Epithelial cell of esophagus (primary cell): Measurements from ENCODE around the gene NBPF11.
"Not testable (repeated sequence)": the region's sequence is repeated elsewhere in the genome, so short reads cannot be mapped to it uniquely, and the experiment has no call there.

Source experiments
- DNase-seq: peaks from one replicate; pipeline ENCODE4 v3.0.0; 2010; ENCODE audit warnings: low read depth
- H3K4me3 ChIP-seq: 2 replicates; pipeline ENCODE4 v1.5.1; 2011; ENCODE audit warnings: mild to moderate bottlenecking, low read length, control low read depth
- TF ChIP-seq, protein P1 (sequence below): IDR thresholded peaks from 2 replicates; pipeline ENCODE4 v1.5.1; 2011; ENCODE audit warnings: low read depth, mild to moderate bottlenecking, low read length, control low read depth, inconsistent platforms; ENCODE audit not compliant: insufficient read depth; ENCODE audit errors: missing control alignments

The NBPF11 gene, protein sequence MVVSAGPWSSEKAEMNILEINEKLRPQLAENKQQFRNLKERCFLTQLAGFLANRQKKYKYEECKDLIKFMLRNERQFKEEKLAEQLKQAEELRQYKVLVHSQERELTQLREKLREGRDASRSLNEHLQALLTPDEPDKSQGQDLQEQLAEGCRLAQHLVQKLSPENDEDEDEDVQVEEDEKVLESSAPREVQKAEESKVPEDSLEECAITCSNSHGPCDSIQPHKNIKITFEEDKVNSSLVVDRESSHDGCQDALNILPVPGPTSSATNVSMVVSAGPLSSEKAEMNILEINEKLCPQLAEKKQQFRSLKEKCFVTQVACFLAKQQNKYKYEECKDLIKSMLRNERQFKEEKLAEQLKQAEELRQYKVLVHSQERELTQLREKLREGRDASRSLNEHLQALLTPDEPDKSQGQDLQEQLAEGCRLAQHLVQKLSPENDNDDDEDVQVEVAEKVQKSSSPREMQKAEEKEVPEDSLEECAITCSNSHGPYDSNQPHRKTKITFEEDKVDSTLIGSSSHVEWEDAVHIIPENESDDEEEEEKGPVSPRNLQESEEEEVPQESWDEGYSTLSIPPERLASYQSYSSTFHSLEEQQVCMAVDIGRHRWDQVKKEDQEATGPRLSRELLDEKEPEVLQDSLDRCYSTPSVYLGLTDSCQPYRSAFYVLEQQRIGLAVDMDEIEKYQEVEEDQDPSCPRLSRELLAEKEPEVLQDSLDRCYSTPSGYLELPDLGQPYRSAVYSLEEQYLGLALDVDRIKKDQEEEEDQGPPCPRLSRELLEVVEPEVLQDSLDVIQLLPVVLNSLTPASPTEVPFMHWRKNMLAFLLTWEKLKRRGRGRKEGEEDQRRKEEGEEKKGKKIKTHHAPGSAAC

DNA sequence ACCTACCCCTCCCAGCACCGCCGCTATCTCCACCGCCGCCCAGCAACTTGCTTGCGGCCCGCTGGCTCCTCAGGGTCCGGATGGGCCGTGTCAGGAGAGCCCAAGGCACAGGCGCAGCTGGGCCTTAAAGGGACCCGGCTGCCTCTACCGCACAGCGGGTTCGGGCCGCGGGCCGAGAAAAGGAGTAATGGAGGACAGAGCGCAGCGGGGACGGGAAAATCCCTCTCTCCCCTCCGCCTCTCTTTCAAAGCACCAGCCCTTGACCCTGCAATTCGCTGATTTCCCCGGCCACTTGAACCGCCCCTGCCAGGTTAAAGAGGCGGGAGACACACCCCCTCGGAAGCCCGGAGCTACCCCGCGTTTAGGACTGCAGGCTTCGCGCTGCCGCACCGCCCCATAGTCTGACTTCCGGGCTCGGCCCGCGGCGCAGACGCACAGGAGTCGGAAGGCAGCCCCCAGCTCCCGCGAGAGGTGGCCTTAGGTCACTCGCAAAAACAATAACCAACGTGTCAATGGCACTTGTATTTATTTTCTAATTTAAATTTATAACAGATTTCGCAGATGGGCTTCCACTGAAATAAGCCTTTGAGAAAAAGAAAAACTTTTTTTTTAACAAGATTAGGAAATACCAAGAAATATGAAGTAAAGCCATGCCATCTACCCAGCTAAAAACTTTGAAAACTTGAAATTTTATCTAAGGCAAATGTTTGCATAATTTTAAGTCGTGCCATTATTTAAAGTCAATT lies at the start of gene NBPF11:
NBPF11 (minus strand) TSS at position 371 of the 746 bp plus-strand sequence. CDS start 25,278 bp downstream, outside the sequence.
- DNase-seq: peak; percentile 80
- peak within 1 kb of the TSS; percentile 55 for H3K4me3 ChIP-seq

- not testable (repeated sequence) for DNase-seq
These were observed 45.3 kb upstream of the NBPF11 start for GRCh38 chr1:148197396-148197795.

GRCh38 chr1:148196949-148197348 lies 44.9 kb upstream of the NBPF11 start:
- not testable (repeated sequence) for DNase-seq

More at GRCh38 chr1:148197396-148197795, 45.3 kb upstream of the NBPF11 start:
- H3K4me3 ChIP-seq: not testable (repeated sequence)

DNA sequence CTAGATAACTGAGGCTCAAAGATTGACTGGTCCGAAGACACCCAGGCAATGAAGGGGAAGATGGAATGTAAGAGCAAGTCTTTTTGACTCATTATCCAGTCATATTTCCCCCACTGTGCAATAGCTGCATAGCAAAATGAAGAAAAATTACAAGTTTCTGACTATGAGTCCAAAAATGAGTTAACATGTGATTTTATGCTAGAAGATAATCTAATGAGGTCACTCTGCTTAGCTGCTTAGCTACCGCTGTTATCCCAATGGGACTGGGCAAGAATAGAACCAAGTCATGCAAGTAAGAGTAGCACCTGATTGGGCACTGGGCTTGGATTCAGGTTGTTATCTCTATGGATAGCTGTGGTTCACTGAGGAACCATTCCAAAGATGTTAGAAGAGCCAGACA lies 43.0 kb upstream of the NBPF11 start:
- not testable (repeated sequence) for H3K4me3 ChIP-seq, DNase-seq

More at GRCh38 chr1:148196949-148197348, 44.9 kb upstream of the NBPF11 start:
- H3K4me3 ChIP-seq: not testable (repeated sequence)

DNA sequence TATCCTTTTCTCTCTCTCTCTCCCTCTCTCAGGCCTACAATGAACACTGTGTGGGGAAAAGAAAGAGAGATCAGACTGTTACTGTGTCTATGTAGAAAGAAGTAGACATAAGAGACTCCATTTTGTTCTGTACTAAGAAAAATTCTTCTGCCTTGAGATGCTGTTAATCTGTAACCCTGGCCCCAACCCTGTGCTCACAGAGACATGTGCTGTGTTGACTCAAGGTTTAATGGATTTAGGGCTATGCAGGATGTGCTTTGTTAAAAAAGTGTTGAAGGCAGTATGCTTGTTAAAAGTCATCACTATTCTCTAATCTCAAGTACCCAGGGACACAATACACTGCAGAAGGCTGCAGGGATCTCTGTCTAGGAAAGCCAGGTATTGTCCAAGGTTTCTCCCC lies 36.7 kb upstream of the NBPF11 start:
- H3K4me3 ChIP-seq, DNase-seq: not testable (repeated sequence)

DNA sequence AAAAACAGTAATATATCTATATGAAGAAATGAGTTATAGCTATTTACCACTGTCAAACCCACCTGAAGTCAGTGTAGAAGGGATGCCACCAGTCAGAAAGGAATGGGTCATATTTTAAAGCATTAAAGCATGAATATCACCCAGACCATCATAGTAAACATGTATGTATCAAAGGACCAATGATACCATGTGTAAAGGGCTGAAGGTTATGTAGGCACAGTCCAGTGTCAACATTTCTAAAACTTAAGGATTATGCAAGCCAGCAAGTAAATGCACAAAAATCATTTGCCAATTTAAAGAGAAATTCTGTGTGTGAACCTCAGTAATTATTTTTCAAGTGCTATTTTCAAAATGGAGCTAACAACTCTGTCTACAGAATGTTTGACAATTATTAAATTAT lies 26.6 kb upstream of the NBPF11 start:
- DNase-seq, H3K4me3 ChIP-seq: not testable (repeated sequence)

- DNase-seq, H3K4me3 ChIP-seq: not testable (repeated sequence)
These were observed 23.3 kb upstream of the NBPF11 start for GRCh38 chr1:148175414-148175813.

DNA sequence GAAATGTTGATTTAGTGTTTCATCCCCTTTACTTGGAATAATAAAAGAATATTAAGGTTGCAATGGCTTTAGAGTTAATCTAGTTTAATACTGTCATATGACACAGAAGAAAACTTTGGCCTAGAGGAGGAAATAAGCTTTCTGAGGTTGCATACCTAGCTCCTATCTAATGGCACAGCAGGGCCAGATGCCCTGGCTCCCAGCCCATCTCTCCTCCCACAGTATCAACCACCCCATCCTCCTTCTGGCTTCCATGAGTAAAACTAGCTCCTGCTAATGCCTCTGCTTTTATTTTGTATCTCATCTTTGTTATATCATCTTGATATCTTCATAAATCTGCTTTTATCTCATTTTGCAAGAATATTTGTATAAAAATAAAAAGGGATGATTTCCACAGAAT lies 19.9 kb upstream of the NBPF11 start:
- H3K4me3 ChIP-seq, DNase-seq: not testable (repeated sequence)

GRCh38 chr1:148166558-148167492 lies 14.7 kb upstream of the NBPF11 start:
- peak; percentile 89 for DNase-seq
- H3K4me3 ChIP-seq: no peak overlapping the region
- TF ChIP-seq, protein P1, sequence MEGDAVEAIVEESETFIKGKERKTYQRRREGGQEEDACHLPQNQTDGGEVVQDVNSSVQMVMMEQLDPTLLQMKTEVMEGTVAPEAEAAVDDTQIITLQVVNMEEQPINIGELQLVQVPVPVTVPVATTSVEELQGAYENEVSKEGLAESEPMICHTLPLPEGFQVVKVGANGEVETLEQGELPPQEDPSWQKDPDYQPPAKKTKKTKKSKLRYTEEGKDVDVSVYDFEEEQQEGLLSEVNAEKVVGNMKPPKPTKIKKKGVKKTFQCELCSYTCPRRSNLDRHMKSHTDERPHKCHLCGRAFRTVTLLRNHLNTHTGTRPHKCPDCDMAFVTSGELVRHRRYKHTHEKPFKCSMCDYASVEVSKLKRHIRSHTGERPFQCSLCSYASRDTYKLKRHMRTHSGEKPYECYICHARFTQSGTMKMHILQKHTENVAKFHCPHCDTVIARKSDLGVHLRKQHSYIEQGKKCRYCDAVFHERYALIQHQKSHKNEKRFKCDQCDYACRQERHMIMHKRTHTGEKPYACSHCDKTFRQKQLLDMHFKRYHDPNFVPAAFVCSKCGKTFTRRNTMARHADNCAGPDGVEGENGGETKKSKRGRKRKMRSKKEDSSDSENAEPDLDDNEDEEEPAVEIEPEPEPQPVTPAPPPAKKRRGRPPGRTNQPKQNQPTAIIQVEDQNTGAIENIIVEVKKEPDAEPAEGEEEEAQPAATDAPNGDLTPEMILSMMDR: no peak

GRCh38 chr1:148162363-148162762 lies 10.3 kb upstream of the NBPF11 start:
- TF ChIP-seq, protein P1: no peak
- DNase-seq: no peak
- no peak overlapping the region for H3K4me3 ChIP-seq
